ENCODE results near the gene ANKAR.

- TF ChIP-seq JUND (IDR thresholded peaks at IDR 0.05; ENCODE audit: low read length) (no peak), POLR2A (IDR thresholded peaks at IDR 0.05; ENCODE audit: control extremely low read depth in 1 of 2, low read depth in 2 of 2, low read length in 2 of 2) (no peak), CHD2 (IDR thresholded peaks at IDR 0.05; ENCODE audit: low read length) (no peak), CTCF (IDR thresholded peaks at IDR 0.05; ENCODE audit: control extremely low read depth in 1 of 3, insufficient read depth in 1 of 3, low read depth in 1 of 3, low read length in 3 of 3) (no peak), EZH2 (IDR thresholded peaks at IDR 0.05; ENCODE audit: low read depth, low read length, severe bottlenecking) (no peak)
- TF ChIP-seq, protein P1, sequence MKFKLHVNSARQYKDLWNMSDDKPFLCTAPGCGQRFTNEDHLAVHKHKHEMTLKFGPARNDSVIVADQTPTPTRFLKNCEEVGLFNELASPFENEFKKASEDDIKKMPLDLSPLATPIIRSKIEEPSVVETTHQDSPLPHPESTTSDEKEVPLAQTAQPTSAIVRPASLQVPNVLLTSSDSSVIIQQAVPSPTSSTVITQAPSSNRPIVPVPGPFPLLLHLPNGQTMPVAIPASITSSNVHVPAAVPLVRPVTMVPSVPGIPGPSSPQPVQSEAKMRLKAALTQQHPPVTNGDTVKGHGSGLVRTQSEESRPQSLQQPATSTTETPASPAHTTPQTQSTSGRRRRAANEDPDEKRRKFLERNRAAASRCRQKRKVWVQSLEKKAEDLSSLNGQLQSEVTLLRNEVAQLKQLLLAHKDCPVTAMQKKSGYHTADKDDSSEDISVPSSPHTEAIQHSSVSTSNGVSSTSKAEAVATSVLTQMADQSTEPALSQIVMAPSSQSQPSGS (IDR thresholded peaks at IDR 0.05; ENCODE audit: low read length), result no peak
These were observed 48.7 kb downstream of the ANKAR start for GRCh38 chr2:189723192-189723591.
